Measurements from ENCODE around the gene GUCA1A.
A peak's percentile ranks its signal among the peaks of the same experiment; 100 is the strongest.
"Not testable (repeated sequence)": the region's sequence is repeated elsewhere in the genome, so short reads cannot be mapped to it uniquely, and the experiment has no call there.

Gene GUCA1A

GRCh38 chr6:42210551-42210950 lies 37.4 kb downstream of the GUCA1A start:
- ChIA-PET POLR2A (ENCODE audit: low non-redundant PET) (no interaction called here), CTCF (interaction anchor here (1.1 kb wide), 1 partner anchor 337 kb away, joined by 3 read pairs; no protein-coding TSS in a partner anchor)
- no peak for TF ChIP-seq CTCF (conservative IDR thresholded peaks at IDR 0.05; ENCODE audit: low read depth)
- DNase-seq (ENCODE audit: low spot score) = no peak
- no peak overlapping the region for H3K27ac ChIP-seq

- DNase-seq (ENCODE audit: low spot score) = no peak
- peak overlapping the region; percentile 60; the same call in 1 of the 2 replicates for H3K27ac ChIP-seq
- POLR2A ChIA-PET (ENCODE audit: low non-redundant PET) = no interaction called here
- no peak for TF ChIP-seq CTCF (conservative IDR thresholded peaks at IDR 0.05; ENCODE audit: low read depth)
- CTCF ChIA-PET = interaction anchor here (0.7 to 1.7 kb wide), 4 partner anchors 13 to 774 kb away, joined by 3 to 7 read pairs (median 4); no protein-coding TSS in a partner anchor
Measured at GRCh38 chr6:42211726-42212125, 38.6 kb downstream of the GUCA1A start.

DNA sequence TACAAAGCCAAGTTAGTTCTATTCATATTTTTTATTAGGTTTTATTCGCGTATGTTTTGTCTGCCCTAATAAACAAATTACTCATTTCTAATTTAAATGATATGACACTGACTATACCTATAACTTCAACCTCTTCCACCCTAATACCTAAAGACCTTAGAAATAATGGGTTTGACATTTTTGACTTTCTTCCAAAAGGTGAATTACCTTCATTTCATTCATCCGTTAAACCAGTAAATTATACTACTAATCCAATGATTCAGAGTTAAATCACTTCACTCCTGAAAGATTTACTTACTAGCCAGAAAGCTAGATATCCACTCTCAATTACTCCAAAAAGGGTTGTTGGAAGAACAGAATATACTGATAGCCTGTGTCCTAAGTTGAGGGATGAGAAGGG lies 39.3 kb downstream of the GUCA1A start:
- no peak for TF ChIP-seq CTCF (conservative IDR thresholded peaks at IDR 0.05; ENCODE audit: low read depth)
- POLR2A ChIA-PET (ENCODE audit: low non-redundant PET) = no interaction called here
- peak; percentile 58 for DNase-seq (ENCODE audit: low spot score)
- CTCF ChIA-PET = interaction anchor here (0.7 to 1.7 kb wide), 2 partner anchors 13 to 775 kb away, joined by 3 to 5 read pairs; no protein-coding TSS in a partner anchor
- no peak overlapping the region for H3K27ac ChIP-seq

GRCh38 chr6:42216495-42216894 lies 43.3 kb downstream of the GUCA1A start:
- POLR2A ChIA-PET (ENCODE audit: low non-redundant PET); DNase-seq (ENCODE audit: low spot score): not testable (repeated sequence)
- H3K27ac ChIP-seq = peak overlapping the region; percentile 70
- CTCF ChIA-PET = interaction anchor here (0.7 to 1.1 kb wide), 2 partner anchors 14 to 406 kb away, joined by 5 to 6 read pairs; no protein-coding TSS in a partner anchor

DNA sequence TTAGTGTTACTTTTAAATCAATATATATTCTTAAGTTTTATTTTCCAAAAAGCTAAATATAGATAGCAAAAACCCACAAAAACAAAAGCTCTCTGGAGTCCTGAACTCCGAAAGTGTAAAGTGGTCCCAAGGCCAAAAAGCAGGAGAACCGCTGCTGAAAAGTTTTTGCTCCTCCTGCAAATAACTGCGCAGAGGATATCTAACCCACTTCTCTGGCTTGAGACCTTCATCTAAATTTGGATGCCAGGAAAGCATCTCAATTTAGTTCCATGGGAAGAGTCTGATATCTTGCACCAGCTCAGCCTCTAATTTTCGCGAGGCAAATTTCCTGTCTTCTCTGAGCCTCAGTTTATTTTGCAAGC lies 44.0 kb downstream of the GUCA1A start:
- POLR2A ChIA-PET (ENCODE audit: low non-redundant PET) = no interaction called here
- CTCF ChIA-PET = interaction anchor here (0.7 kb wide), 2 partner anchors 331 to 407 kb away, joined by 4 to 5 read pairs; no protein-coding TSS in a partner anchor
- DNase-seq (ENCODE audit: low spot score) = no peak
- H3K27ac ChIP-seq = peak overlapping the region; percentile 80
- TF ChIP-seq CTCF (conservative IDR thresholded peaks at IDR 0.05; ENCODE audit: low read depth) = no peak

DNA sequence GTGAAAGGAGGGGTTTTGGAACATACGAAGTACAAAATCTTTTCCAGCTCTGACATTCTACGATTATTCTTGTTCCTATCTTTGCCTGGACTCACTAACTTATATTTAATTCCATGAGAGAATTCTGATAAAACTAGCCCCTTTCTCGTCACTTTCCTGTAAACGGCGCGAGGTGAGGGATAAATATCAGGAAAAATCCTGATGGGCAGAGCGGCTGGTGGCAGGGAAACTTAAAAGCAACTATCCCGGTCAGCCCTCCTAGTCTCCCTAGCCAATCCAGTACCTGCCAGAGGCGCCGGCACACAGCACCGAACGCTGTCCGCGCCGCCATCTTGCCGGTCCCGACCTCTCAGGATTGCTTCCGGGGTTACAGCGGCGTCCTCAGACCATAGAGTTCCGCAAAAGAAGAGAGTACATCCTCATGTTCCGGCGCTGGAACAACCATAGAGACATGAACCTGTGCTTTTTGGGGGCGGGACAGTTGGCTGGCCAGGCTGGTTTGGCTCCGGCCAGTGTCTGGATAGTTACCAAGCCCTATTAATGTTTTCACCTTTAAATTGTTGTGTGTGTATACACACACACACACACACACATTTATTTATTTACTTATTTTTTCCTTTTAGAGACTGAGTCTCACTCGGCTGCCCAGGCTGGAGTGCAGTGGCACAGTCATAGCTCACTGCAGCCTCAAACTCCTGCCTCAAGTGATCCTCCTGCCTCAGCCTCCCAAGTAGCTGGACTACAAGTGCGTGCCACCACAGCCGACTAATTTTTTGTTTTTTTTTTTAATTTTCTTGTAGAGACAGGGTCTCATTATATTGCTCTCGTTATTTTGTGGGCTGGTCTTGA lies 44.6 kb downstream of the GUCA1A start, which contains the start of gene MRPS10:
Gene MRPS10, minus strand, starts transcription at position 343 of the 849 bp plus-strand sequence. Its CDS starts 12 bp downstream, at position 331.
- TF ChIP-seq CTCF (conservative IDR thresholded peaks at IDR 0.05; ENCODE audit: low read depth) = no peak
- ChIA-PET POLR2A (ENCODE audit: low non-redundant PET) (no interaction called here), CTCF (interaction anchor here (0.7 kb wide), 1 partner anchor 330 kb away, joined by 4 read pairs; no protein-coding TSS in a partner anchor)
- peak; percentile 91 for DNase-seq (ENCODE audit: low spot score)
- peak within 1 kb of the TSS; percentile 80 for H3K27ac ChIP-seq

- CTCF ChIA-PET = no interaction called here
- TF ChIP-seq CTCF (conservative IDR thresholded peaks at IDR 0.05; ENCODE audit: low read depth) = no peak
- H3K27ac ChIP-seq = peak overlapping the region; percentile 47
- DNase-seq (ENCODE audit: low spot score) = no peak
- POLR2A ChIA-PET (ENCODE audit: low non-redundant PET) = no interaction called here
Measured at GRCh38 chr6:42220807-42221206, 47.6 kb downstream of the GUCA1A start.
